Activated CD4-positive, alpha-beta T cell treated with anti-CD3 and anti-CD28 coated beads, Interleukin-2, amount 50 U/mL, for 24 hours (primary cell): Measurements from ENCODE around the gene GEN1.

Source experiments
- DNase-seq, 2 donors: peaks; one replicate each; pipeline ENCODE4 v3.0.0-alpha.2; 2020; ENCODE audit warnings: low read depth in 1 of 2, low spot score in 1 of 2

GEN1 gene

GRCh38 chr2:17752246-17752645 lies 1.7 kb upstream of the GEN1 start:
- DNase-seq, result no peak

GRCh38 chr2:17752892-17753802 lies 791 bp upstream of the GEN1 start:
- DNase-seq, result peak in 1 of 2 donors; percentile 10

- DNase-seq, result no peak
These were observed 961 bp downstream of the GEN1 start for GRCh38 chr2:17754773-17755425.

DNA sequence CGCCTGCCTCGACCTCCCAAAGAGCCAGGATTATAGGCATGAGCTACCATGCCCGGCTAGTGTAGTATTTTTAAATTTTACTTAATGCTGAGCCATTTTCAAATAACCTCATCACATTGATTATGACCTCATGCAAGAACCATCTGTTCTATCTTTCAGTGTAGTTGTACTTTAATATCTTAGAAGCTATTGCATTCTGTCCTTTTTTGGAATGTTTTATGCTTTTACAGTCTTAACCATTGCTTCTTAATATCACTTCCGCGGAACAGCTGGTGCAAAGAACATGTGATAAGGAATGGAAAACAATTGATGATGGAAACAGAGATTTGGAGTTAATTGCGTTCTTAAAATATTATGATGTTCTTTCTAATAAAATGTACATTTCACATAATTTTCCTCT lies 2.7 kb downstream of the GEN1 start:
- DNase-seq, result no peak

DNA sequence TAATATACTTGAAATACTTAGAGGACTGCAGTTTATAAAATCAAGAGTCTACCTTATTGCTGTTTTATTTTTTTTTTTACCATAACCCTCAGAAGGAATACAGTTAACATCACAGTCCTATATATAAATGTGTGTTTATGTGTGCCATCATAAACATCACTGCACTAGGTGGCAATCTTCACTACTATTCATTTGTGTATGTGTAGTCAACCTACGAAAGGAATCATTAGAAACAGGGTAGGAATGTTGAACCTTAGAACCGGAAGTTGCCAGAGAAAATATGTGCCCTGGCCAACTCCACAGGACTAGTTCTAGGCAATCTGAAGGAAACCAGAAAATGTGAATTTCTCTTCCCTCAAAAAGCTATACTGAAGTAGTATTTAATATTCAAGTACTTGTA lies 3.4 kb downstream of the GEN1 start:
- DNase-seq, result no peak

- no peak for DNase-seq
These were observed 4.2 kb downstream of the GEN1 start for GRCh38 chr2:17758118-17758517.

DNA sequence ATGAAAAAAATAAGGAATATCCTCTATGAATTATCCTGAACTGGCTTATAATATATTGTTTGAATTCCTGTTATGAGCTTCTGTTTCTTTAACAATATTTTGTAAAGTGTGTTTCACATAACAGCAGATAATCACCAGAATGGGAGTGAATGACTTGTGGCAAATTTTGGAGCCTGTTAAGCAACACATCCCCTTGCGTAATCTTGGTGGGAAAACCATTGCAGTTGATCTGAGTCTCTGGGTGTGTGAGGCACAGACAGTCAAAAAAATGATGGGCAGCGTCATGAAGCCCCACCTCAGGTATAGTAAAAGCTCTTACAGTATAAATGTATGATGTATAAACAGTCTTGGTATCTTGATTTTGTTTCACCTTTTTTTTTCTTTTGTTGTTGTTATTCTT lies 5.9 kb downstream of the GEN1 start:
- no peak for DNase-seq

DNA sequence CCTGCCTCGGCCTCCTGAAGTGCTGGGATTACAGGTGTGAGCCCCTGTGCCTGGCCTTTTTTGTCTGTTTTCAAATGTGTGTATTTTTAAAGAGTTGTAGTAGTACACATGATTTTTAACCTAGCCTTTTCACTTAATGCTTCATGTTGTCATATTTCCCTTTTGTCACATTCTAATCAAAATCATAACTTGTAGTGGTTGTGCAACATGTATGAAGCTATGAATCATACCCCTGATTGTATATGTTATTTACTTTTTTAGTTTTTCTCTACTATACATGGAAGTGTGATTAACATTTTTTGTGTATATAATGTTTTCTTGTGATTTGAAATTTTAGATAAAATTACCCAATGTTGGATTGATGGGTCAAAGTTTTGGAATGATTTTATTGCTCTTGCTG lies 8.5 kb downstream of the GEN1 start:
- no peak for DNase-seq

- no peak for DNase-seq
These were observed 9.8 kb downstream of the GEN1 start for GRCh38 chr2:17763641-17764333.

GRCh38 chr2:17765398-17765797 lies 11.5 kb downstream of the GEN1 start:
- no peak for DNase-seq

- DNase-seq, result no peak
These were observed 15.0 kb downstream of the GEN1 start for GRCh38 chr2:17768894-17769293.

GRCh38 chr2:17771956-17772355 lies 18.0 kb downstream of the GEN1 start:
- DNase-seq, result no peak

- DNase-seq, result no peak
These were observed 18.6 kb downstream of the GEN1 start for GRCh38 chr2:17772532-17772931.

DNA sequence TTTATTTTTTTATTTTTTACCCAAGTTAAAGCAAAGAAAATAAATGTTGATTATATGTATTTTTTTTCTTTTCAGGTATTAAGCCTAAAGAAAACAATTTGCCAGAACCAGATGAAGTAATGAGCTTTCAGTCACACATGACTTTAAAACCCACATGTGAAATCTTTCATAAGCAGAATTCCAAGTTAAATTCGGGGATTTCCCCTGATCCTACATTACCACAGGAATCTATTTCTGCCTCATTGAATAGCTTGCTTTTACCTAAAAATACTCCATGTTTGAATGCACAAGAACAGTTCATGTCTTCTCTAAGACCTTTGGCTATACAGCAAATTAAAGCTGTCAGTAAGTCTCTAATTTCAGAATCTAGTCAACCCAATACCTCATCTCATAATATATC lies 26.6 kb downstream of the GEN1 start:
- no peak for DNase-seq

- DNase-seq, result no peak
These were observed 27.5 kb downstream of the GEN1 start for GRCh38 chr2:17781482-17781881.

DNA sequence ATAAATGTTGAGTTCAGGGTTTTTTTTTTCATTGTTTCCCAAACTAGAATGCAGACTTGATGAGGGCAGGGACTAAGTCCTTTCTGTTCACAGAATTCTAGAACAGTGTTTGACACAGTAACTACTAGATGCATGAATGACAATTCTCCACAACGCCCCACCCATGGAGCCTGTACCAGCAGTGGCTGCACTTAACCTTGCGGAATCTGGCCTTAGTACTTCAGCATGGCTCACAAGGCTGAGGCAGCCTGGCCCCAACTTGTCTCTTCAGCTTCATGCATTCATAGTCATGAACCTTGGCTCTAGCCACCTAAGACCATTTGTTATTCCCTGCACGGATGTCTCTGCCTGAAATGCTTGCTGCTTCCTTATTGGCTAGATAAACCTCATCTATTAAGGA lies 32.8 kb downstream of the GEN1 start:
- no peak for DNase-seq

DNA sequence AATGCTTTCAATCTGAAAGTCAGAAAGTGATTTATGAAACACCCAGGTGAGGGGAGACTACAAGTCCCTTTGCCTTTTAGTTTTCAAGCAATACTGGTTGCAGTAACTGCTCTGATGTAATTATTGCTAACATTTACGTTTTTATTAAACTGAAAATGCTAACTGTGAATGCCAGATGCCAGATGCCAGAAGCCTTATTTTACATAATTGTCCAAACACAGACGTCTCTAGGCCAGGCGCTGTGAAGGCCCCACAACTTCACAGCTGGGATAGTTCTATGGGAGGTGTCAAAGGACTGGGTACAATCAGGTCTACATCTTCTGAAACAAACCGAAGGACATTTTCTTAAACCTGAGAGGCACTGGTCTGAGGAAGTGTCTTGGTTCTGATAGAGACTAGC lies 34.8 kb downstream of the GEN1 start:
- no peak for DNase-seq

DNA sequence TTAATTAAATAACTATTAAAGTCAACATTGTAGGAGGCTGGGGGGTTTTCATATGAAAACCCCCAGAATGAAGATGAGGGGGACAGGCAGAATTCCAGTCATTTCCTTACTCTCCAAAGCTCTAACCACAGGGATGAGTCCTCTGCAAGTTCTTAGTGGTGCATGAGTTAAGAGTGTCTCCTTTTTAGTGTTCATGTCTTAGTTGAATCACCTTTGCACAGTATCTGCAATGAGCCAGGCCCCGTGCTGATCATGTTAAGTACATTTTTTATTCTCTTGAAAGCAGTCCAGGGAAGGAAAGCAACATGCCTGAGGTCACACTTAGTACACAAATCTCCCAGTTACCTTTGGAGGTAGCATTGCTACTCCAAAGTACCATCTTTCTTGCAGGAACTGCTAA lies 36.6 kb downstream of the GEN1 start:
- no peak for DNase-seq

- no peak for DNase-seq
These were observed 37.3 kb downstream of the GEN1 start for GRCh38 chr2:17791121-17791816.

DNA sequence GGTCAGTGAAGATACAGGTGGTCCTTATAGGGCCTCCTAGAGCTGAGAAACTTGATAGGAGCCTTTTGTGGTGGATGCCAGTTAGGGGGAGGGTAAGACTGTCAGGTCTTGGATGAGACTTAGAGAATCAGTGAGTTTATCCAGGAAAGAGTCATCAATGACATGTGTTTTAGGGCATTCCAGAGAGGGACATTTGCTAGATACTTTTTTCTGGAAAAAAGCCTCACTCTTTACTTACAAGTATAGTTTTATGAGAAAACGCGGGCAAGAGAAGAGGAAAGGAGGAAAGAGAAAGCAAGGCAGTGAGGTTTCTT lies 37.8 kb downstream of the GEN1 start:
- no peak for DNase-seq

GRCh38 chr2:17792515-17792914 lies 38.6 kb downstream of the GEN1 start:
- DNase-seq, result no peak

GRCh38 chr2:17793296-17793695 lies 39.4 kb downstream of the GEN1 start:
- DNase-seq, result no peak
